ENCODE measurements around the gene NKX1-2. TPM values are rescaled to one million over a fixed set of nuclear protein-coding genes. Genes with fewer than 3 reads are reported as not detected.

NKX1-2 gene
- total RNA-seq = not detected

- peaks cover 89% of the 10 kb centered on the region for H3K27me3 Mint-ChIP-seq (ENCODE audit: low read depth)
- peaks cover 21% of the 10 kb centered on the region for H3K4me1 Mint-ChIP-seq (ENCODE audit: low read depth)
- H3K27ac Mint-ChIP-seq = no peak within 1 kb of the TSS
- peak within 1 kb of the TSS; percentile 71 to 74 for H3K4me3 Mint-ChIP-seq
- peak; percentile 41 to 62 for ATAC-seq (replicated peaks in 1 of 2)
- H3K36me3 Mint-ChIP-seq (ENCODE audit: insufficient read depth in 2 of 2) = peaks cover 0 to 3% of the 10 kb centered on the region in 2 donors
- no peaks in the 10 kb centered on the region for H3K9me3 Mint-ChIP-seq
- DNase-seq = peak; percentile 13 to 22
These were observed at the start of gene NKX1-2 for GRCh38 chr10:124450012-124450782. Gene NKX1-2 (minus strand): TSS chr10:124450035. CDS start chr10:124449943, 92 bp downstream.

- DNase-seq (no peak), ATAC-seq (replicated peaks in 1 of 2) (no peak)
These were observed 48.2 kb upstream of the NKX1-2 start for GRCh38 chr10:124498056-124498455.

GRCh38 chr10:124497196-124497881 lies 47.5 kb upstream of the NKX1-2 start:
- Mint-ChIP-seq H3K36me3 (ENCODE audit: insufficient read depth in 2 of 2) (peaks cover 5 to 6% of the 10 kb centered on the region in 2 donors), H3K9me3 (peaks cover 2 to 3% of the 10 kb centered on the region in 2 donors), H3K27me3 (ENCODE audit: low read depth) (no peaks in the 10 kb centered on the region), H3K4me3 (no peak overlapping the region), H3K4me1 (ENCODE audit: low read depth) (peaks cover 9% of the 10 kb centered on the region), H3K27ac (no peak overlapping the region)
- ATAC-seq (replicated peaks in 1 of 2) = no peak
- DNase-seq = no peak

More at GRCh38 chr10:124498056-124498455, 48.2 kb upstream of the NKX1-2 start:
- H3K4me1 Mint-ChIP-seq (ENCODE audit: low read depth) = peaks cover 9% of the 10 kb centered on the region
- H3K27me3 Mint-ChIP-seq (ENCODE audit: low read depth) = no peaks in the 10 kb centered on the region
- H3K9me3 Mint-ChIP-seq = peaks cover 2 to 3% of the 10 kb centered on the region in 2 donors
- H3K36me3 Mint-ChIP-seq (ENCODE audit: insufficient read depth in 2 of 2) = peaks cover 5 to 6% of the 10 kb centered on the region in 2 donors
- H3K27ac Mint-ChIP-seq = no peak overlapping the region
- H3K4me3 Mint-ChIP-seq = no peak overlapping the region

GRCh38 chr10:124496620-124497019 lies 46.8 kb upstream of the NKX1-2 start:
- ATAC-seq (replicated peaks in 1 of 2) (no peak), DNase-seq (no peak)
- H3K4me1 Mint-ChIP-seq (ENCODE audit: low read depth) = peaks cover 9% of the 10 kb centered on the region
- H3K27me3 Mint-ChIP-seq (ENCODE audit: low read depth) = no peaks in the 10 kb centered on the region
- no peak overlapping the region for H3K4me3 Mint-ChIP-seq
- peaks cover 4 to 5% of the 10 kb centered on the region in 2 donors for H3K36me3 Mint-ChIP-seq (ENCODE audit: insufficient read depth in 2 of 2)
- H3K27ac Mint-ChIP-seq = no peak overlapping the region
- peaks cover under 1 to 3% of the 10 kb centered on the region in 2 donors for H3K9me3 Mint-ChIP-seq

- ATAC-seq (replicated peaks in 1 of 2) (no peak), DNase-seq (no peak)
- Mint-ChIP-seq H3K4me3 (no peak overlapping the region), H3K27me3 (ENCODE audit: low read depth) (no peaks in the 10 kb centered on the region), H3K36me3 (ENCODE audit: insufficient read depth in 2 of 2) (peaks cover 4 to 5% of the 10 kb centered on the region in 2 donors), H3K27ac (no peak overlapping the region), H3K4me1 (ENCODE audit: low read depth) (peaks cover 9% of the 10 kb centered on the region), H3K9me3 (peaks cover 0 to 3% of the 10 kb centered on the region in 2 donors)
These were observed 46.3 kb upstream of the NKX1-2 start for GRCh38 chr10:124496150-124496549.

GRCh38 chr10:124495725-124496124 lies 45.9 kb upstream of the NKX1-2 start:
- no peak overlapping the region for H3K4me3 Mint-ChIP-seq
- no peaks in the 10 kb centered on the region for H3K27me3 Mint-ChIP-seq (ENCODE audit: low read depth)
- peaks cover 9% of the 10 kb centered on the region for H3K4me1 Mint-ChIP-seq (ENCODE audit: low read depth)
- no peak for DNase-seq
- H3K36me3 Mint-ChIP-seq (ENCODE audit: insufficient read depth in 2 of 2) = peaks cover under 1 to 1% of the 10 kb centered on the region in 2 donors
- no peak overlapping the region for H3K27ac Mint-ChIP-seq
- no peak for ATAC-seq (replicated peaks in 1 of 2)
- H3K9me3 Mint-ChIP-seq = peaks cover 0 to under 1% of the 10 kb centered on the region in 2 donors

- H3K27me3 Mint-ChIP-seq (ENCODE audit: low read depth) = no peaks in the 10 kb centered on the region
- no peak for DNase-seq
- no peaks in the 10 kb centered on the region for H3K36me3 Mint-ChIP-seq (ENCODE audit: insufficient read depth in 2 of 2)
- no peak for ATAC-seq (replicated peaks in 1 of 2)
- no peaks in the 10 kb centered on the region for H3K9me3 Mint-ChIP-seq
- no peak overlapping the region for H3K27ac Mint-ChIP-seq
- no peak overlapping the region for H3K4me3 Mint-ChIP-seq
- H3K4me1 Mint-ChIP-seq (ENCODE audit: low read depth) = peaks cover 9% of the 10 kb centered on the region
These were observed 45.3 kb upstream of the NKX1-2 start for GRCh38 chr10:124495162-124495561.

GRCh38 chr10:124494046-124494807 lies 44.4 kb upstream of the NKX1-2 start:
- Mint-ChIP-seq H3K9me3 (no peaks in the 10 kb centered on the region), H3K27ac (no peak overlapping the region), H3K4me3 (peak overlapping the region; percentile 62 to 82), H3K27me3 (ENCODE audit: low read depth) (no peaks in the 10 kb centered on the region), H3K36me3 (ENCODE audit: insufficient read depth in 2 of 2) (no peaks in the 10 kb centered on the region), H3K4me1 (ENCODE audit: low read depth) (peaks cover 9% of the 10 kb centered on the region)
- DNase-seq (peak; percentile 4 to 10), ATAC-seq (replicated peaks in 1 of 2) (no peak)

GRCh38 chr10:124493214-124493882 lies 43.5 kb upstream of the NKX1-2 start:
- no peak overlapping the region for H3K27ac Mint-ChIP-seq

GRCh38 chr10:124492266-124492665 lies 42.4 kb upstream of the NKX1-2 start:
- DNase-seq = no peak
- Mint-ChIP-seq H3K36me3 (ENCODE audit: insufficient read depth in 2 of 2) (no peaks in the 10 kb centered on the region), H3K4me1 (ENCODE audit: low read depth) (peaks cover 9% of the 10 kb centered on the region), H3K27me3 (ENCODE audit: low read depth) (no peaks in the 10 kb centered on the region), H3K27ac (no peak overlapping the region), H3K4me3 (no peak overlapping the region), H3K9me3 (no peaks in the 10 kb centered on the region)
- no peak for ATAC-seq (replicated peaks in 1 of 2)

More at GRCh38 chr10:124493214-124493882, 43.5 kb upstream of the NKX1-2 start:
- no peak for ATAC-seq (replicated peaks in 1 of 2)
- H3K4me3 Mint-ChIP-seq = peak overlapping the region in 1 of 2 donors; percentile 82
- H3K9me3 Mint-ChIP-seq = no peaks in the 10 kb centered on the region
- no peaks in the 10 kb centered on the region for H3K36me3 Mint-ChIP-seq (ENCODE audit: insufficient read depth in 2 of 2)
- peaks cover 9% of the 10 kb centered on the region for H3K4me1 Mint-ChIP-seq (ENCODE audit: low read depth)
- no peaks in the 10 kb centered on the region for H3K27me3 Mint-ChIP-seq (ENCODE audit: low read depth)
- no peak for DNase-seq

- no peak for DNase-seq
- Mint-ChIP-seq H3K4me3 (no peak overlapping the region), H3K27ac (no peak overlapping the region), H3K36me3 (ENCODE audit: insufficient read depth in 2 of 2) (peaks cover 0 to 2% of the 10 kb centered on the region in 2 donors), H3K27me3 (ENCODE audit: low read depth) (no peaks in the 10 kb centered on the region), H3K9me3 (peaks cover 0 to 2% of the 10 kb centered on the region in 2 donors), H3K4me1 (ENCODE audit: low read depth) (peaks cover 9% of the 10 kb centered on the region)
- ATAC-seq (replicated peaks in 1 of 2) = no peak
These were observed 41.3 kb upstream of the NKX1-2 start for GRCh38 chr10:124491105-124491504.

- ATAC-seq (replicated peaks in 1 of 2) (no peak), DNase-seq (no peak)
- H3K9me3 Mint-ChIP-seq = peaks cover 0 to 2% of the 10 kb centered on the region in 2 donors
- H3K4me3 Mint-ChIP-seq = no peak overlapping the region
- no peaks in the 10 kb centered on the region for H3K4me1 Mint-ChIP-seq (ENCODE audit: low read depth)
- no peak overlapping the region for H3K27ac Mint-ChIP-seq
- H3K36me3 Mint-ChIP-seq (ENCODE audit: insufficient read depth in 2 of 2) = peaks cover 0 to 2% of the 10 kb centered on the region in 2 donors
- H3K27me3 Mint-ChIP-seq (ENCODE audit: low read depth) = no peaks in the 10 kb centered on the region
These were observed 36.8 kb upstream of the NKX1-2 start for GRCh38 chr10:124486635-124487034.
